B cell (primary cell): ENCODE measurements around the gene NOS1. TPM values are rescaled to one million over a fixed set of nuclear protein-coding genes. Genes with fewer than 3 reads are reported as not detected.

Experiments used
- ATAC-seq: fragments of 200-7000 bp; cut with Tn5 transposase; one replicate; pipeline ENCODE4 v1.10.0; 2021; ENCODE audit warnings: low read depth, mild to moderate bottlenecking, moderate number of reproducible peaks, moderate library complexity
- CTCF ChIA-PET: fragments of 350-600 bp; sonication (Branson Sonifier 250); formaldehyde crosslinking; loops from one replicate; lab custom pipeline; 2021; ENCODE audit warnings: antibody characterized with exemption, inconsistent platforms; lab: Charles Lee
- POLR2A ChIA-PET: fragments of 350-600 bp; sonication (Branson Sonifier 250); formaldehyde crosslinking; loops from one replicate; lab custom pipeline; 2021; ENCODE audit warnings: antibody characterized with exemption; lab: Charles Lee
- DNase-seq: peaks from one replicate; pipeline ENCODE4 v3.0.0; 2013
- H2AFZ ChIP-seq: 2 replicates; pipeline ENCODE4 v1.6.1; 2012; ENCODE audit warnings: mild to moderate bottlenecking, low read depth, low read length; ENCODE audit not compliant: insufficient read depth, poor library complexity, severe bottlenecking
- H3K27ac ChIP-seq, 2 donors: 1 replicate in 1 of 2; 2 replicates in 1 of 2; pipeline ENCODE4 v1.5.1; 2012 to 2013; ENCODE audit warnings: low read length in 2 of 2, mild to moderate bottlenecking in 2 of 2, moderate library complexity in 1 of 2
- H3K27me3 ChIP-seq, 4 experiments: fragments of 200-600 bp in 1 of 4; sonication (generic) in 1 of 4; replicated peaks in 1 of 4; 1 replicate in 2 of 4; 2 replicates in 2 of 4; pipeline versions ENCODE4 v1.6.1 to v1.7.0; 2013 to 2016; ENCODE audit warnings: low read length in 3 of 4, mild to moderate bottlenecking in 2 of 4, mixed read lengths in 1 of 4, moderate library complexity in 1 of 4; ENCODE audit not compliant: insufficient read depth in 4 of 4, control insufficient read depth in 3 of 4; ENCODE audit errors: control extremely low read depth in 1 of 4
- H3K36me3 ChIP-seq, 2 experiments: replicated peaks in 1 of 2; 1 replicate in 1 of 2; 2 replicates in 1 of 2; pipeline versions ENCODE4 v1.6.1 to v1.7.1; 2013; ENCODE audit warnings: low read length in 1 of 2; ENCODE audit not compliant: insufficient read depth in 2 of 2, control insufficient read depth in 1 of 2; ENCODE audit errors: control extremely low read depth in 1 of 2, extremely low read depth in 1 of 2
- H3K4me1 ChIP-seq, 2 donors: fragments of 200-600 bp in 1 of 2; sonication (generic) in 1 of 2; 1 replicate in 1 of 2; 2 replicates in 1 of 2; pipeline versions ENCODE4 v1.5.1 to v1.6.1; 2013 to 2017; ENCODE audit warnings: low read length in 2 of 2; ENCODE audit not compliant: control insufficient read depth in 2 of 2, insufficient read depth in 2 of 2
- H3K4me2 ChIP-seq: replicated peaks from 2 replicates; pipeline ENCODE3; 2012; ENCODE audit warnings: mild to moderate bottlenecking, low read depth, low read length; ENCODE audit not compliant: poor library complexity, severe bottlenecking
- H3K4me3 ChIP-seq, 5 experiments: fragments of 200-600 bp in 1 of 5; sonication (generic) in 1 of 5; 1 replicate in 3 of 5; 2 replicates in 2 of 5; pipeline versions ENCODE4 v1.5.1 to v1.7.0; 2011 to 2016; ENCODE audit warnings: low read length in 4 of 5, mild to moderate bottlenecking in 4 of 5, low read depth in 2 of 5, control low read depth in 1 of 5, moderate library complexity in 1 of 5; ENCODE audit not compliant: insufficient read depth in 1 of 5; ENCODE audit errors: control extremely low read depth in 1 of 5, extremely low read depth in 1 of 5
- H3K79me2 ChIP-seq: fragments of 200-600 bp; sonication (generic); one replicate; pipeline ENCODE4 v1.6.0; 2016; ENCODE audit warnings: low read length; ENCODE audit not compliant: control insufficient read depth, insufficient read depth
- H3K9ac ChIP-seq: fragments of 200-600 bp; sonication (generic); 2 replicates; pipeline ENCODE4 v1.6.1; 2017; ENCODE audit warnings: mild to moderate bottlenecking, low read length, moderate library complexity
- H3K9me3 ChIP-seq, 3 donors: one replicate each; pipeline versions ENCODE4 v1.6.1 to v1.7.1; 2013; ENCODE audit warnings: low read length in 2 of 3; ENCODE audit not compliant: control insufficient read depth in 2 of 3, insufficient read depth in 1 of 3; ENCODE audit errors: control extremely low read depth in 1 of 3
- H4K20me1 ChIP-seq: 2 replicates; pipeline ENCODE4 v1.6.0; 2012; ENCODE audit warnings: mild to moderate bottlenecking, low read length; ENCODE audit not compliant: insufficient read depth, control insufficient read depth, poor library complexity, severe bottlenecking
- H3K27ac Mint-ChIP-seq: one replicate; pipeline ENCODE4 v1.8.0; 2021; ENCODE audit warnings: mixed read lengths
- H3K27me3 Mint-ChIP-seq: one replicate; pipeline ENCODE4 v1.8.0; 2021; ENCODE audit warnings: mixed read lengths
- H3K4me1 Mint-ChIP-seq: one replicate; pipeline ENCODE4 v1.8.0; 2021; ENCODE audit warnings: mixed read lengths
- H3K4me3 Mint-ChIP-seq: one replicate; pipeline ENCODE4 v1.8.0; 2021; ENCODE audit warnings: mixed read lengths
- H3K9me3 Mint-ChIP-seq: one replicate; pipeline ENCODE4 v1.8.0; 2022; ENCODE audit warnings: mixed read lengths; ENCODE audit not compliant: insufficient read depth
- EZH2 ChIP-seq: IDR thresholded peaks from 2 replicates; pipeline ENCODE4 v1.6.1; 2012; ENCODE audit warnings: borderline replicate concordance, low read depth, mild to moderate bottlenecking, moderate library complexity, low read length; ENCODE audit not compliant: insufficient read depth, poor library complexity, severe bottlenecking
- WGBS: methylation state at CpG from one replicate; pipeline ENCODE4 v1.1.5; 2013; ENCODE audit warnings: missing lambda C conversion rate; ENCODE audit not compliant: insufficient coverage; 5-methylcytosine and 5-hydroxymethylcytosine counted together
- intact Hi-C: fragments of 100-400 bp; cut with micrococcal nuclease; formaldehyde crosslinking; loops from one replicate; pipeline ENCODE4 v1.10.0; 2022
- polyA plus RNA-seq: library from polyadenylated mRNA; depleted of rRNA; stranded (reverse); fragments of >200 nt; gene quantifications from 2 replicates; pipeline ENCODE4 v1.2.3, GENCODE V29; 2012
- total RNA-seq, 2 donors: library from RNA; stranded (reverse); fragments of 120-200 nt in 1 of 2; gene quantifications; 1 replicate in 1 of 2; 2 replicates in 1 of 2; pipeline versions ENCODE4 v1.2.3 to v1.2.4, GENCODE V29; 2013 to 2022
- TF ChIP-seq, protein P1 (sequence below): fragments of 200-600 bp; IDR thresholded peaks from one replicate; pipeline ENCODE4 v1.8.0; 2022; ENCODE audit warnings: antibody characterized with exemption, mild to moderate bottlenecking

NOS1 gene
- total and polyA plus RNA-seq, 2 donors (not counting 1 experiment from before 2014, with no cell fraction given), result not detected

DNA sequence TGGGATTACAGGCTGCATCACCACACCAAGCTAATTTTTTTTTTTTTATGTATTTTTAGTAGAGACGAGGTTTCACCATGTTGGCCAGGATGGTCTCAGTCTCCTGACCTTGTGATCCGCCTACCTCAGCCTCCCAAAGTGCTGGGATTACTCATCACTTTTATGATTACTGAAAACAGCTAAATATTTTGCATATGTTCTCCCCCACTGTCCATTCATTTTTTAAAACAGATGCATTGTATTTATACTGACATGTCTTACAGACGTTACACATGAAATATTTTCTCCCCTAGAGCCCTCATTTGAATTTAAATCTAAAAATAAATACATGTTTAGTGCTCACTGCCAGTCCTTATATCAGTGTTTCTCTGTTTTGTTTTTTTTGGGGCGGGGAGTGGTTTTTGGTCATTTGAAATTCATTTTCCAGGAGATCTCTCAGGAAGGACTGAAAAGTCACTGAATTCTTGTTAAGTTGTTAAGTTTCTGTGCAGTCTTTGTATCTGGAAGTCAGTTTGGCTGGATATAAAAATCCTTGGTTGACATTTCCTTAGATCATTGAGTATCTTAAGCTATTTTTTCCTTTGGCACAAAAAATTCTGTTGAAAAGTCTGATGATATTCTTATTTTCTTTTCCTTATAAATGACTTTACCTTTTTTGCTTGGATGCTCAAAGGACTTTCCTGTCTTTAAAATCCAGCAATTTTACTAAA is 180.5 kb downstream of the NOS1 start:
- H4K20me1 ChIP-seq, result peaks cover 15% of the 10 kb centered on the region
- Mint-ChIP-seq H3K4me3 (no peak overlapping the region), H3K4me1 (peaks cover 2% of the 10 kb centered on the region), H3K9me3 (no peaks in the 10 kb centered on the region), H3K27ac (no peak overlapping the region), H3K27me3 (no peaks in the 10 kb centered on the region)
- H3K27ac ChIP-seq, result no peak overlapping the region
- ATAC-seq, result no peak
- H3K27me3 ChIP-seq, result no peaks in the 10 kb centered on the region
- ChIA-PET CTCF (interaction anchor here (0.8 kb wide), 1 partner anchor 477 kb away, joined by 4 read pairs; no protein-coding TSS in a partner anchor), POLR2A (no interaction called here)
- WGBS, result no CpG with 5 or more reads among the region's 4 CpGs
- H3K4me2 ChIP-seq, result no peak overlapping the region
- peaks cover 1 to 7% (median 3%) of the 10 kb centered on the region in 3 donors for H3K9me3 ChIP-seq
- no peak for TF ChIP-seq EZH2
- TF ChIP-seq, protein P1, sequence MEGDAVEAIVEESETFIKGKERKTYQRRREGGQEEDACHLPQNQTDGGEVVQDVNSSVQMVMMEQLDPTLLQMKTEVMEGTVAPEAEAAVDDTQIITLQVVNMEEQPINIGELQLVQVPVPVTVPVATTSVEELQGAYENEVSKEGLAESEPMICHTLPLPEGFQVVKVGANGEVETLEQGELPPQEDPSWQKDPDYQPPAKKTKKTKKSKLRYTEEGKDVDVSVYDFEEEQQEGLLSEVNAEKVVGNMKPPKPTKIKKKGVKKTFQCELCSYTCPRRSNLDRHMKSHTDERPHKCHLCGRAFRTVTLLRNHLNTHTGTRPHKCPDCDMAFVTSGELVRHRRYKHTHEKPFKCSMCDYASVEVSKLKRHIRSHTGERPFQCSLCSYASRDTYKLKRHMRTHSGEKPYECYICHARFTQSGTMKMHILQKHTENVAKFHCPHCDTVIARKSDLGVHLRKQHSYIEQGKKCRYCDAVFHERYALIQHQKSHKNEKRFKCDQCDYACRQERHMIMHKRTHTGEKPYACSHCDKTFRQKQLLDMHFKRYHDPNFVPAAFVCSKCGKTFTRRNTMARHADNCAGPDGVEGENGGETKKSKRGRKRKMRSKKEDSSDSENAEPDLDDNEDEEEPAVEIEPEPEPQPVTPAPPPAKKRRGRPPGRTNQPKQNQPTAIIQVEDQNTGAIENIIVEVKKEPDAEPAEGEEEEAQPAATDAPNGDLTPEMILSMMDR, result no peak
- H3K4me3 ChIP-seq, result no peak overlapping the region
- H2AFZ ChIP-seq, result no peak overlapping the region
- H3K36me3 ChIP-seq, result peaks cover 0 to 82% of the 10 kb centered on the region in 2 experiments
- DNase-seq, result no peak
- no peaks in the 10 kb centered on the region for H3K4me1 ChIP-seq
- intact Hi-C loops, result no loop called here
- peaks cover 18% of the 10 kb centered on the region for H3K79me2 ChIP-seq
- no peak overlapping the region for H3K9ac ChIP-seq

DNA sequence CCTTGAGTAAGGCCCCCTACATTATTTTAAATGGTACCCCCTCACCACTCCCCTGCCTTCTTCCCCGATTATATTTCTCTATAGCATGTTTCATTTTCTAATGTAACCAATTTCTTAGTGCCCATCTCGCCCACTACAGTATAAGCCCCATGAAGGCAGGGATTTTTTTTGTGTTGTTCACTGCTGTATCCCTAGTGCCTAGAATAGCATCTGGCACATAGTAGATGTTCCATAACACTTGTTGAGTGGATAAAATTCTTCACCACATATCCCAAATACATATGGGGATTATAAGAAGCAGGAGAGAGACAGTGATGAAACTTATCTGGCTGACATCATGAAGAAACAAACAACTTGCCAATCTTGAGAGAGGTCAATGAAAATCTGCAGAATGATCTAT is 182.7 kb downstream of the NOS1 start:
- POLR2A ChIA-PET, result no interaction called here
- H3K4me3 Mint-ChIP-seq, result no peak overlapping the region
- H3K27ac ChIP-seq, result no peak overlapping the region
- intact Hi-C loops, result no loop called here
- H3K9me3 ChIP-seq, result peaks cover 1 to 7% (median 3%) of the 10 kb centered on the region in 3 donors
- no peak overlapping the region for H2AFZ ChIP-seq
- no peak overlapping the region for H3K27ac Mint-ChIP-seq
- peaks cover 11% of the 10 kb centered on the region for H3K79me2 ChIP-seq
- no peak overlapping the region for H3K4me3 ChIP-seq
- TF ChIP-seq, protein P1, result no peak
- TF ChIP-seq EZH2, result no peak
- H4K20me1 ChIP-seq, result peaks cover 7% of the 10 kb centered on the region
- H3K36me3 ChIP-seq, result peaks cover 0 to 83% of the 10 kb centered on the region in 2 experiments
- no CpG with 5 or more reads among the region's 2 CpGs for WGBS
- no peaks in the 10 kb centered on the region for H3K9me3 Mint-ChIP-seq
- DNase-seq, result no peak
- no peaks in the 10 kb centered on the region for H3K4me1 Mint-ChIP-seq
- no peaks in the 10 kb centered on the region for H3K4me1 ChIP-seq
- no peaks in the 10 kb centered on the region for H3K27me3 ChIP-seq
- CTCF ChIA-PET, result no interaction called here
- no peaks in the 10 kb centered on the region for H3K27me3 Mint-ChIP-seq
- no peak overlapping the region for H3K4me2 ChIP-seq
- no peak overlapping the region for H3K9ac ChIP-seq
- no peak for ATAC-seq
